Memory B cell (primary cell): Measurements from ENCODE around the gene CAMK4.
"Not testable (repeated sequence)": the region's sequence is repeated elsewhere in the genome, so short reads cannot be mapped to it uniquely, and the experiment has no call there.

Experiments
- ATAC-seq: fragments of 150-1000 bp; cut with Tn5 transposase; 2 replicates; pipeline ENCODE4 v1.10.0; 2021; ENCODE audit warnings: low read depth, mild to moderate bottlenecking, moderate library complexity
- DNase-seq, 2 donors: peaks; one replicate each; pipeline ENCODE4 v3.0.0; 2022; ENCODE audit warnings: low spot score in 2 of 2
- H3K27ac Mint-ChIP-seq: one replicate; pipeline ENCODE4 v1.8.0; 2022; ENCODE audit warnings: mild to moderate bottlenecking, moderate library complexity, mixed read lengths
- H3K27me3 Mint-ChIP-seq: one replicate; pipeline ENCODE4 v1.8.0; 2022; ENCODE audit warnings: mixed read lengths
- H3K36me3 Mint-ChIP-seq: one replicate; pipeline ENCODE4 v1.8.0; 2022; ENCODE audit warnings: mild to moderate bottlenecking, mixed read lengths
- H3K4me1 Mint-ChIP-seq: one replicate; pipeline ENCODE4 v1.8.0; 2022; ENCODE audit warnings: mixed read lengths
- H3K4me3 Mint-ChIP-seq: one replicate; pipeline ENCODE4 v1.8.0; 2022; ENCODE audit warnings: mild to moderate bottlenecking, moderate library complexity, mixed read lengths
- H3K9me3 Mint-ChIP-seq: one replicate; pipeline ENCODE4 v1.8.0; 2022; ENCODE audit warnings: mixed read lengths

CAMK4 gene

GRCh38 chr5:111296570-111296969 is 72.4 kb downstream of the CAMK4 start:
- no peak overlapping the region for H3K27ac Mint-ChIP-seq
- H3K9me3 Mint-ChIP-seq = peaks cover 4% of the 10 kb centered on the region
- H3K27me3 Mint-ChIP-seq = no peaks in the 10 kb centered on the region
- DNase-seq = no peak
- H3K4me1 Mint-ChIP-seq = no peaks in the 10 kb centered on the region
- H3K4me3 Mint-ChIP-seq = no peak overlapping the region
- H3K36me3 Mint-ChIP-seq = no peaks in the 10 kb centered on the region
- ATAC-seq = no peak

- Mint-ChIP-seq H3K4me3 (no peak overlapping the region), H3K27me3 (no peaks in the 10 kb centered on the region), H3K27ac (no peak overlapping the region), H3K9me3 (peaks cover 4% of the 10 kb centered on the region), H3K36me3 (no peaks in the 10 kb centered on the region), H3K4me1 (no peaks in the 10 kb centered on the region)
- ATAC-seq (no peak), DNase-seq (no peak)
Observed at GRCh38 chr5:111299067-111299481, 74.9 kb downstream of the CAMK4 start.

GRCh38 chr5:111299831-111300432 is 75.7 kb downstream of the CAMK4 start:
- H3K4me1 Mint-ChIP-seq = no peaks in the 10 kb centered on the region
- H3K9me3 Mint-ChIP-seq = peaks cover 4% of the 10 kb centered on the region
- no peak overlapping the region for H3K4me3 Mint-ChIP-seq
- no peaks in the 10 kb centered on the region for H3K36me3 Mint-ChIP-seq
- H3K27me3 Mint-ChIP-seq = no peaks in the 10 kb centered on the region
- DNase-seq (no peak), ATAC-seq (no peak)
- H3K27ac Mint-ChIP-seq = no peak overlapping the region

- H3K36me3 Mint-ChIP-seq = no peaks in the 10 kb centered on the region
- no peak overlapping the region for H3K4me3 Mint-ChIP-seq
- peaks cover 4% of the 10 kb centered on the region for H3K9me3 Mint-ChIP-seq
- no peak overlapping the region for H3K27ac Mint-ChIP-seq
- ATAC-seq (no peak), DNase-seq (no peak)
- no peaks in the 10 kb centered on the region for H3K4me1 Mint-ChIP-seq
- no peaks in the 10 kb centered on the region for H3K27me3 Mint-ChIP-seq
Observed at GRCh38 chr5:111301264-111301663, 77.1 kb downstream of the CAMK4 start.

- not testable (repeated sequence) for H3K9me3 Mint-ChIP-seq, ATAC-seq, H3K4me3 Mint-ChIP-seq, H3K4me1 Mint-ChIP-seq, H3K27me3 Mint-ChIP-seq, DNase-seq, H3K27ac Mint-ChIP-seq, H3K36me3 Mint-ChIP-seq
Observed at GRCh38 chr5:111302043-111302442, 77.9 kb downstream of the CAMK4 start.

- Mint-ChIP-seq H3K27ac (no peak overlapping the region), H3K4me3 (no peak overlapping the region), H3K27me3 (no peaks in the 10 kb centered on the region), H3K9me3 (no peaks in the 10 kb centered on the region), H3K36me3 (no peaks in the 10 kb centered on the region), H3K4me1 (no peaks in the 10 kb centered on the region)
- ATAC-seq (no peak), DNase-seq (no peak)
Observed at GRCh38 chr5:111308951-111309350, 84.8 kb downstream of the CAMK4 start.

GRCh38 chr5:111309384-111309783 is 85.2 kb downstream of the CAMK4 start:
- no peaks in the 10 kb centered on the region for H3K27me3 Mint-ChIP-seq
- H3K27ac Mint-ChIP-seq = no peak overlapping the region
- H3K4me3 Mint-ChIP-seq = no peak overlapping the region
- no peak for DNase-seq
- no peaks in the 10 kb centered on the region for H3K9me3 Mint-ChIP-seq
- H3K4me1 Mint-ChIP-seq = no peaks in the 10 kb centered on the region
- ATAC-seq = no peak
- H3K36me3 Mint-ChIP-seq = no peaks in the 10 kb centered on the region

GRCh38 chr5:111310711-111311620 is 86.8 kb downstream of the CAMK4 start:
- DNase-seq = no peak
- H3K27ac Mint-ChIP-seq = no peak overlapping the region
- no peak for ATAC-seq
- no peaks in the 10 kb centered on the region for H3K4me1 Mint-ChIP-seq
- H3K4me3 Mint-ChIP-seq = no peak overlapping the region
- H3K27me3 Mint-ChIP-seq = no peaks in the 10 kb centered on the region
- H3K9me3 Mint-ChIP-seq = no peaks in the 10 kb centered on the region
- H3K36me3 Mint-ChIP-seq = no peaks in the 10 kb centered on the region

- Mint-ChIP-seq H3K36me3 (no peaks in the 10 kb centered on the region), H3K9me3 (no peaks in the 10 kb centered on the region), H3K27me3 (no peaks in the 10 kb centered on the region), H3K27ac (no peak overlapping the region), H3K4me1 (no peaks in the 10 kb centered on the region), H3K4me3 (no peak overlapping the region)
- ATAC-seq (no peak), DNase-seq (no peak)
Observed at GRCh38 chr5:111311666-111312065, 87.5 kb downstream of the CAMK4 start.

- ATAC-seq = no peak
- Mint-ChIP-seq H3K27me3 (no peaks in the 10 kb centered on the region), H3K4me1 (no peaks in the 10 kb centered on the region), H3K4me3 (no peak overlapping the region), H3K9me3 (no peaks in the 10 kb centered on the region), H3K36me3 (no peaks in the 10 kb centered on the region), H3K27ac (no peak overlapping the region)
- DNase-seq = no peak
Observed at GRCh38 chr5:111313017-111313724, 89.0 kb downstream of the CAMK4 start.

GRCh38 chr5:111320953-111321352 is 96.8 kb downstream of the CAMK4 start:
- DNase-seq = no peak
- no peak for ATAC-seq
- H3K9me3 Mint-ChIP-seq = peaks cover 10% of the 10 kb centered on the region
- no peaks in the 10 kb centered on the region for H3K4me1 Mint-ChIP-seq
- no peaks in the 10 kb centered on the region for H3K36me3 Mint-ChIP-seq
- H3K4me3 Mint-ChIP-seq = no peak overlapping the region
- no peak overlapping the region for H3K27ac Mint-ChIP-seq
- H3K27me3 Mint-ChIP-seq = no peaks in the 10 kb centered on the region

- Mint-ChIP-seq H3K27me3 (no peaks in the 10 kb centered on the region), H3K4me3 (no peak overlapping the region), H3K4me1 (no peaks in the 10 kb centered on the region), H3K9me3 (peaks cover 10% of the 10 kb centered on the region), H3K27ac (no peak overlapping the region), H3K36me3 (no peaks in the 10 kb centered on the region)
- no peak for ATAC-seq
- DNase-seq = no peak
Observed at GRCh38 chr5:111321376-111321775, 97.2 kb downstream of the CAMK4 start.

GRCh38 chr5:111326551-111326950 is 102.4 kb downstream of the CAMK4 start:
- Mint-ChIP-seq H3K4me3 (no peak overlapping the region), H3K9me3 (peaks cover 15% of the 10 kb centered on the region), H3K4me1 (no peaks in the 10 kb centered on the region)

GRCh38 chr5:111337133-111337532 is 112.9 kb downstream of the CAMK4 start:
- ATAC-seq (no peak), DNase-seq (no peak)
- H3K4me3 Mint-ChIP-seq = no peak overlapping the region
- no peaks in the 10 kb centered on the region for H3K4me1 Mint-ChIP-seq
- H3K27ac Mint-ChIP-seq = no peak overlapping the region
- no peaks in the 10 kb centered on the region for H3K27me3 Mint-ChIP-seq
- no peaks in the 10 kb centered on the region for H3K36me3 Mint-ChIP-seq
- no peaks in the 10 kb centered on the region for H3K9me3 Mint-ChIP-seq

More at GRCh38 chr5:111326551-111326950, 102.4 kb downstream of the CAMK4 start:
- no peak for ATAC-seq
- no peak for DNase-seq
- Mint-ChIP-seq H3K27me3 (no peaks in the 10 kb centered on the region), H3K36me3 (no peaks in the 10 kb centered on the region), H3K27ac (no peak overlapping the region)
